Neutrophil (primary cell): Measurements from ENCODE around the gene MBNL2.

ENCODE experiments used
- H3K27ac ChIP-seq: fragments of 200-600 bp; sonication (generic); 2 replicates; pipeline ENCODE4 v1.5.1; 2016; ENCODE audit warnings: mild to moderate bottlenecking, moderate library complexity
- H3K27me3 ChIP-seq: fragments of 200-600 bp; sonication (generic); 2 replicates; pipeline ENCODE4 v1.6.0; 2016; ENCODE audit warnings: mild to moderate bottlenecking
- H3K36me3 ChIP-seq: fragments of 200-600 bp; sonication (generic); 2 replicates; pipeline ENCODE4 v1.5.1; 2017
- H3K4me1 ChIP-seq, 2 experiments: fragments of 200-600 bp in 1 of 2; sonication (generic) in 1 of 2; 1 replicate in 1 of 2; 2 replicates in 1 of 2; pipeline versions ENCODE4 v1.5.1 to v1.6.1; 2013 to 2016; ENCODE audit warnings: low read depth in 1 of 2, low read length in 1 of 2, mild to moderate bottlenecking in 1 of 2, moderate library complexity in 1 of 2; ENCODE audit not compliant: control insufficient read depth in 1 of 2, insufficient read depth in 1 of 2
- H3K4me3 ChIP-seq, 2 experiments: fragments of 200-600 bp in 1 of 2; sonication (generic) in 1 of 2; 1 replicate in 1 of 2; 2 replicates in 1 of 2; pipeline ENCODE4 v1.5.1; 2013 to 2016; ENCODE audit warnings: low read depth in 1 of 2, low read length in 1 of 2, mild to moderate bottlenecking in 1 of 2, moderate library complexity in 1 of 2
- H3K9me3 ChIP-seq: fragments of 200-600 bp; sonication (generic); 2 replicates; pipeline ENCODE4 v1.5.1; 2016
- TF ChIP-seq, protein P1 (sequence below): fragments of 200-600 bp; sonication (generic); IDR thresholded peaks from 2 replicates; pipeline ENCODE4 v1.5.1; 2016; ENCODE audit warnings: antibody characterized with exemption

MBNL2 gene

DNA sequence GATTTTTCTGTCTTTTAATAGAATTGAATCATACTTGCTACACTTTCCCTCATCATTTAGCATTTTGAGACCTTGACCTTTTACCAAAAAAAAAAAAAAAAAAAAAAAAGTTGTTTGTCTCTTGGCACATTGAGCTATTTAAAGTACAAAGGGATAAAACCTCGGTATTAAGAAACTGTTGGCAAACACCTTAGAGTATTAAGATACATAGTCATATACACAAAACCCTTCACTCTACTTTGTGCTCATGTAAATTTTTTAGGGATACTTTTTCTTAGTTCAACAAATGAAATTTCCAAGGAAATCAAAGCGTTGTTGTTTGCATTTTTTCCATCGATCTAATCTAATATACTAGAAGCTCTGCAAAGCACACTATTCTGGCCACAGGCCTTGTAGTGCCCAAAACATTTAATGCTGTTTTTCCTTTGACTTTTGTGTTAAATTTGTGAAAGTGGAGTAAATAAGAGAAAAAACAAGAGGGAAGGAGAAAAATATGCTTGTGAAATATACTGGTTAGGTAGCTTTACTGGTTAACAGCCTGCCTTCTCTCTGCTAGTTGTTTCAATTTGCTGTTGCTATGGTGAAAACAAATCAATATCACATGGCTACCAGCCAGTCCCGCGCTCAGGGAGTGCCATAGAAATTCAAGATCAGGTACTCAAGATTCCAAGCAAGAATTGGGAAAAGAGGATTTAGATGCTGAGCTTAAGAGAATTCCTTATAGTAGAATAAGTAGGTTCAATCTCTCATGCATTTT is 2.6 kb downstream of the MBNL2 start:
- Histone ChIP-seq H3K27ac (no peak overlapping the region), H3K36me3 (no peaks in the 10 kb centered on the region), H3K4me3 (no peak overlapping the region), H3K9me3 (no peaks in the 10 kb centered on the region), H3K4me1 (peaks cover 13 to 28% of the 10 kb centered on the region in 2 experiments), H3K27me3 (peaks cover 56% of the 10 kb centered on the region)
- TF ChIP-seq, protein P1, sequence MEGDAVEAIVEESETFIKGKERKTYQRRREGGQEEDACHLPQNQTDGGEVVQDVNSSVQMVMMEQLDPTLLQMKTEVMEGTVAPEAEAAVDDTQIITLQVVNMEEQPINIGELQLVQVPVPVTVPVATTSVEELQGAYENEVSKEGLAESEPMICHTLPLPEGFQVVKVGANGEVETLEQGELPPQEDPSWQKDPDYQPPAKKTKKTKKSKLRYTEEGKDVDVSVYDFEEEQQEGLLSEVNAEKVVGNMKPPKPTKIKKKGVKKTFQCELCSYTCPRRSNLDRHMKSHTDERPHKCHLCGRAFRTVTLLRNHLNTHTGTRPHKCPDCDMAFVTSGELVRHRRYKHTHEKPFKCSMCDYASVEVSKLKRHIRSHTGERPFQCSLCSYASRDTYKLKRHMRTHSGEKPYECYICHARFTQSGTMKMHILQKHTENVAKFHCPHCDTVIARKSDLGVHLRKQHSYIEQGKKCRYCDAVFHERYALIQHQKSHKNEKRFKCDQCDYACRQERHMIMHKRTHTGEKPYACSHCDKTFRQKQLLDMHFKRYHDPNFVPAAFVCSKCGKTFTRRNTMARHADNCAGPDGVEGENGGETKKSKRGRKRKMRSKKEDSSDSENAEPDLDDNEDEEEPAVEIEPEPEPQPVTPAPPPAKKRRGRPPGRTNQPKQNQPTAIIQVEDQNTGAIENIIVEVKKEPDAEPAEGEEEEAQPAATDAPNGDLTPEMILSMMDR = no peak

DNA sequence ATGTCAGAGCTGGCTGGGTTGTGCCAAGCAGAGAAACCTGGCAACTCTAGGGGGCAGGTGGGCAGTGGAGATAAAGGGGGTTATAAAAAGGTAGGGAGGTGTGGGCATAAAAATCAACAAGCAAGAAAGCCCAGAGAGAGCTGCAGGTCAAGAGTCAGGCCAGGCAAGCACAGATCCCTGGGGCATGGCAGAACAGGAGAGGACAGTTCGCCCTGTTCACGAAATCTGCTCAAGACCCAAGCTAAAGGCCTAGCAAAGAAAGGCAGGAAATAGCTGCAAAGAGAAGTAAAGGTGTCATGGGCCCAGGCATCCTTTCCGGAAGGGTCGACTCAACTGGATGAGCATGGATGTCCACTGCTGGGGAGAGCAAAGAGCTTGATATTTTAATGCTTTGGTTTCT is 3.4 kb downstream of the MBNL2 start:
- Histone ChIP-seq H3K4me3 (no peak overlapping the region), H3K36me3 (no peaks in the 10 kb centered on the region), H3K27ac (no peak overlapping the region), H3K27me3 (peaks cover 48% of the 10 kb centered on the region), H3K4me1 (peaks cover 13 to 28% of the 10 kb centered on the region in 2 experiments), H3K9me3 (no peaks in the 10 kb centered on the region)
- TF ChIP-seq, protein P1 = no peak

DNA sequence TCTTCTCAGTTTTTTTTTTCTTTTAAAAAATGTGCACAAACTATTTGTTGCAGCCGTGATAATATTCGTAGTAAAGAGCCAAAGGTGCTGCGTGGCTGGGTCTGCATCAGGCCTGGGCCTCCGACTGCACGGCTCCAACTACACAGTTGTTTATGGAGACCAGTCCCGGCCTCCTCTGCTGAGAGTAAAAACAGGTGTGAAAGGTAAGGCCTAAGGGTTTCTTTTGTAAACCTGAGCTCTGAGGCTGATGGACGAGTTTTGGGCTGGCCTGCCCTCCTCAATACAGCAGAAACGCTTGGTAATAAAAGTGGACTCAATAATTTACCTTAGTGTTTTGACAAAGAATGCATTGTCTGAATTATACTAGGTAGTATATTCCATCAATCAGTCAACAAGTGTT is 3.9 kb downstream of the MBNL2 start:
- no peak overlapping the region for H3K4me3 ChIP-seq
- peaks cover 13 to 28% of the 10 kb centered on the region in 2 experiments for H3K4me1 ChIP-seq
- no peak overlapping the region for H3K27ac ChIP-seq
- TF ChIP-seq, protein P1 = no peak
- H3K9me3 ChIP-seq = no peaks in the 10 kb centered on the region
- no peaks in the 10 kb centered on the region for H3K36me3 ChIP-seq
- peaks cover 44% of the 10 kb centered on the region for H3K27me3 ChIP-seq

DNA sequence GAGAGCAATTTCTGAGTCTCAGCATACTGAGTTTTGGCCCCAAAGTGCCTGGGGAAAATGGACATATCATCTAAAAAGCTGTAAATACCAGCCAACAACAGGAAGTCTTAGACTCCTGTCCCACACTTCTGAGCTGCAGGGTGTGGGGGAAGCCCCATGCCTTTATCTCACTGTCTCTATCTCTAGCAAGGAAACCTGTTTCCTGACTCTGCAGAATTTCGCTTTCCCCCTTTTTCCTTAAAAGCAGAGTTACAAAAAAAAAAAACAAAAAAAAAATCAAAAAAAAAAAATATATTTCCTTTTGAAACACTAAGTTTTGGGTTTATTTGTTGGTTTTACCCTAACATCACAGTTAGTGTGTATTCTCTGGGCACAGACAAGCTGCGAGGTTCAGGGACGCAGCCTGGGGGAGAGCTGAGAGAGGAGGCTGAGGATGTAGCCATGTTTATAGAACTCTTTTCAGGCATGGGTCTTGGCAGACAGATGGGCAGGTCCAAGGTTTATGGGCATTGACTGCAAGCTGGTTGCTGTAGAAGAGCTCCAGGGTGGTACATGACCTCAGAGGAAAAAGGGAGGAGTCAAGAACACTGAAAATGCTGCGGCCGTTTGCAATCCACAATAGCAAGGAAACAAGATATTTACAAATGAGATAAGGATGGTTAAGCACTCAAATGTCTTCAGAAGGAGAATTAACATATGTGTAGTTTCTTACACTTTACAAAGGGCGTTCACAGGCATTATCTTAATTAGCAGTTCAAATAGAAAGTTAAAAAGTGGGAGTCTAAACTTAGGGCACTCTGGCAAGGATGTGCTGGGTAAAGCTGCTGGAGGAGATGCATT is 4.9 kb downstream of the MBNL2 start:
- Histone ChIP-seq H3K4me1 (peaks cover 13 to 23% of the 10 kb centered on the region in 2 experiments), H3K27ac (no peak overlapping the region), H3K36me3 (no peaks in the 10 kb centered on the region), H3K4me3 (no peak overlapping the region), H3K27me3 (peaks cover 34% of the 10 kb centered on the region), H3K9me3 (no peaks in the 10 kb centered on the region)
- TF ChIP-seq, protein P1 = no peak

DNA sequence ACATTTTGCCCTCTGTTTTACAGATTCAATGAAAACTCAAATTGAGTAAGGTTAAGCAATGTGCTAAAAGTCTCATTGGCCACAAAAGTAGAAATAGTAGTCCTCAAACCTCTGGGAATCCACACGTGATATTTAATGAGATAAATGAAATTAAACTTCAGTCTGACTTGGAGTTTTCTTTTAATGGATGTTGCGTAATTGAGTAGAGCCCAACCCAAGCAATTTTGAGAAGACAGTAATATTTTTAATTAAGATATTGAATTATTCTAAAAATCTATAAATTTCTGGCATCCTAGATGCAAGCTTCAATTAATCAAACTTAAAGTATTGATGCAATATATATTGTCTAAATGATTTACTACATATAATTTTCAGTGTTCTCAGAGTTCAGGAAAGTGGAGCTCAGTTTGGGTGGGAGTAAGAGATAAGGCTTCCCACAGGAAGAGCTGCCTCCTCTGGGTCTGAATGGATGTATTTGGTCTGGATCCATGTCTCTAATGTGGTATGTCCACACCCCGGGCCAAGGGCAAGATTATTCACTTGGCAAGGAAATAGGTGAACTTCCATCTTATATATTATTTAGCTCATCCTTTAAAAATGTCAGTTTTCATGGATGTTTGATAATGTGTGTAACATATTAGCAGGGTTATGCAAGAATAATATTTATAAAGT is 6.9 kb downstream of the MBNL2 start:
- Histone ChIP-seq H3K4me3 (no peak overlapping the region), H3K27ac (no peak overlapping the region), H3K36me3 (no peaks in the 10 kb centered on the region), H3K9me3 (no peaks in the 10 kb centered on the region), H3K4me1 (peaks cover 3% of the 10 kb centered on the region in 2 experiments), H3K27me3 (peaks cover 14% of the 10 kb centered on the region)
- TF ChIP-seq, protein P1 = no peak
